ENCODE data around the gene PGAP6. TPM values are rescaled to one million over a fixed set of nuclear protein-coding genes. Genes with fewer than 3 reads are reported as not detected.

PGAP6 gene
- total RNA-seq, 2 donors from 2014 or later, result 83.8 to 113 TPM

- Histone ChIP-seq H3K4me3 (peak overlapping the region; percentile 34 to 41), H3K9me3 (no peaks in the 10 kb centered on the region), H3K4me1 (peaks cover 61% of the 10 kb centered on the region), H3K27ac (peak overlapping the region; percentile 80 to 89 (median 88)), H3K36me3 (replicated peaks in 1 of 2; ENCODE audit: insufficient read depth in 1 of 2, low read depth in 2 of 2) (no peaks in the 10 kb centered on the region), H3K27me3 (no peaks in the 10 kb centered on the region)
- TF ChIP-seq, protein P1, sequence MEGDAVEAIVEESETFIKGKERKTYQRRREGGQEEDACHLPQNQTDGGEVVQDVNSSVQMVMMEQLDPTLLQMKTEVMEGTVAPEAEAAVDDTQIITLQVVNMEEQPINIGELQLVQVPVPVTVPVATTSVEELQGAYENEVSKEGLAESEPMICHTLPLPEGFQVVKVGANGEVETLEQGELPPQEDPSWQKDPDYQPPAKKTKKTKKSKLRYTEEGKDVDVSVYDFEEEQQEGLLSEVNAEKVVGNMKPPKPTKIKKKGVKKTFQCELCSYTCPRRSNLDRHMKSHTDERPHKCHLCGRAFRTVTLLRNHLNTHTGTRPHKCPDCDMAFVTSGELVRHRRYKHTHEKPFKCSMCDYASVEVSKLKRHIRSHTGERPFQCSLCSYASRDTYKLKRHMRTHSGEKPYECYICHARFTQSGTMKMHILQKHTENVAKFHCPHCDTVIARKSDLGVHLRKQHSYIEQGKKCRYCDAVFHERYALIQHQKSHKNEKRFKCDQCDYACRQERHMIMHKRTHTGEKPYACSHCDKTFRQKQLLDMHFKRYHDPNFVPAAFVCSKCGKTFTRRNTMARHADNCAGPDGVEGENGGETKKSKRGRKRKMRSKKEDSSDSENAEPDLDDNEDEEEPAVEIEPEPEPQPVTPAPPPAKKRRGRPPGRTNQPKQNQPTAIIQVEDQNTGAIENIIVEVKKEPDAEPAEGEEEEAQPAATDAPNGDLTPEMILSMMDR (IDR thresholded peaks at IDR 0.05), result peak in 3 of 7 experiments; percentile 6 to 21 (median 19)
- TF ChIP-seq POLR2A (IDR thresholded peaks at IDR 0.05), result peak; percentile 44 to 63 (median 54)
- WGBS, 2 donors, result 0 to 1% methylated on average over 20 to 79 of the region's 97 CpGs
- ATAC-seq (peak; percentile 75), DNase-seq (peak; percentile 88 to 90 (median 88))
- intact Hi-C loops (cut with DNase I), result no loop called here
Observed at GRCh38 chr16:426115-426905, 44.5 kb upstream of the PGAP6 start.

GRCh38 chr16:425740-426114 lies 43.9 kb upstream of the PGAP6 start:
- peak overlapping the region in 1 of 2 donors; percentile 49 for H3K4me3 ChIP-seq
- peak overlapping the region; percentile 83 to 94 (median 90) for H3K27ac ChIP-seq
- H3K9me3 ChIP-seq, result no peaks in the 10 kb centered on the region
- no peaks in the 10 kb centered on the region for H3K27me3 ChIP-seq
- TF ChIP-seq POLR2A (IDR thresholded peaks at IDR 0.05), result no peak
- TF ChIP-seq, protein P1 (IDR thresholded peaks at IDR 0.05), result no peak
- H3K36me3 ChIP-seq (replicated peaks in 1 of 2; ENCODE audit: insufficient read depth in 1 of 2, low read depth in 2 of 2), result no peaks in the 10 kb centered on the region
- 0% methylated on average over 39 of the region's 63 CpGs; no CpG with 5 or more reads in 1 of the 2 donors for WGBS, 2 donors
- peaks cover 57% of the 10 kb centered on the region for H3K4me1 ChIP-seq
- intact Hi-C loops (cut with DNase I), result no loop called here
- DNase-seq (no peak), ATAC-seq (peak; percentile 17)

GRCh38 chr16:425082-425718 lies 43.4 kb upstream of the PGAP6 start, which contains the start of gene RAB11FIP3:
Gene RAB11FIP3, plus strand, starts transcription at chr16:425649. Its CDS starts 358 bp downstream, at chr16:426007.
- intact Hi-C loops (cut with DNase I), result no loop called here
- ATAC-seq, result peak; percentile 81
- WGBS, 2 donors, result 0% methylated on average over 71 of the region's 77 CpGs; no CpG with 5 or more reads in 1 of the 2 donors

DNA sequence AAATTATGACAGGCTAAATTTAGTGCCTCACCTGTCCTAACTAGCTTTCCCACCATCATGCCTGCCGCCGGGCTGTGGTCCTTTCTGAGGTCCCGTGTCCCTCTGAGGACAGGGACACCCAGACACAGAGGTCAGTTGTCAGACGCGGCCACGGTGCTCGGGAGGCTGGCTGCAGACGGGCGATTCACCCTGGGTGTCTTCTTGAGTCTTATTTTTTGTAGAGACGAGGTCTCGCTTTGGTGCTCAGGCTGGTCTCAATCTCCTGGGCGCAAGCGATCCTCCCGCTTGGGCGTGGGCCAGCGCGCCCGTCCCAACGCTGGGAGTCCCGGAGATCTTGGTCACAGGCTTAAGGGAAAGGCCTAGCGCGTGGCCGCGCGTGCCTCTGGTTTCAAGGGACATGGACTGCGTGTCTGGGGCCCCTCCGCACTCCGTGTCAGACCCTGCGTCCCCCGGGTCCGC lies 42.9 kb upstream of the PGAP6 start:
- no peaks in the 10 kb centered on the region for H3K9me3 ChIP-seq
- DNase-seq (peak; percentile 26 to 55 (median 46)), ATAC-seq (peak; percentile 18)
- H3K4me3 ChIP-seq, result peak overlapping the region in 1 of 2 donors; percentile 66
- peaks cover 47% of the 10 kb centered on the region for H3K4me1 ChIP-seq
- H3K27ac ChIP-seq, result peak overlapping the region; percentile 83 to 94 (median 90)
- TF ChIP-seq, protein P1 (IDR thresholded peaks at IDR 0.05), result no peak
- TF ChIP-seq POLR2A (IDR thresholded peaks at IDR 0.05), result no peak
- no peaks in the 10 kb centered on the region for H3K27me3 ChIP-seq
- H3K36me3 ChIP-seq (replicated peaks in 1 of 2; ENCODE audit: insufficient read depth in 1 of 2, low read depth in 2 of 2), result no peaks in the 10 kb centered on the region
- intact Hi-C loops (cut with DNase I), result no loop called here
- WGBS, 2 donors, result 10 to 20% methylated on average over 3 to 31 of the region's 31 CpGs

More at GRCh38 chr16:425082-425718, 43.4 kb upstream of the PGAP6 start, which contains the start of gene RAB11FIP3:
- Histone ChIP-seq H3K27me3 (no peaks in the 10 kb centered on the region), H3K9me3 (no peaks in the 10 kb centered on the region), H3K4me3 (peak within 1 kb of the TSS; percentile 49 to 66), H3K27ac (peak within 1 kb of the TSS; percentile 88 to 94 (median 90)), H3K4me1 (peaks cover 52% of the 10 kb centered on the region), H3K36me3 (replicated peaks in 1 of 2; ENCODE audit: insufficient read depth in 1 of 2, low read depth in 2 of 2) (no peaks in the 10 kb centered on the region)
- peak; percentile 78 to 82 (median 80) for DNase-seq
- peak in 2 of 3 donors; percentile 60 to 63 for TF ChIP-seq POLR2A (IDR thresholded peaks at IDR 0.05)
- TF ChIP-seq, protein P1 (IDR thresholded peaks at IDR 0.05), result peak in 5 of 7 experiments; percentile 14 to 45 (median 27)

Measured in body of pancreas (tissue), 4 donors.